Activated naive CD8-positive, alpha-beta T cell treated with anti-CD3 and anti-CD28 coated beads, Interleukin-2, amount 50 U/mL, for 24 hours (primary cell): ENCODE measurements around the gene PARP2.

Source experiments
- ATAC-seq: fragments of 150-1000 bp; cut with Tn5 transposase; one replicate; pipeline ENCODE4 v1.10.0; 2021
- DNase-seq: peaks from one replicate; pipeline ENCODE4 v3.0.0; 2021
- H3K27ac Mint-ChIP-seq: one replicate; pipeline ENCODE4 v1.8.0; 2021; ENCODE audit warnings: mild to moderate bottlenecking, mixed read lengths
- H3K27me3 Mint-ChIP-seq: one replicate; pipeline ENCODE4 v1.8.0; 2021; ENCODE audit warnings: mixed read lengths
- H3K36me3 Mint-ChIP-seq: one replicate; pipeline ENCODE4 v1.8.0; 2021; ENCODE audit warnings: low read depth, mixed read lengths
- H3K4me1 Mint-ChIP-seq: one replicate; pipeline ENCODE4 v1.8.0; 2021; ENCODE audit warnings: mixed read lengths
- H3K4me3 Mint-ChIP-seq: one replicate; pipeline ENCODE4 v1.8.0; 2021; ENCODE audit warnings: mild to moderate bottlenecking, moderate library complexity, mixed read lengths
- H3K9me3 Mint-ChIP-seq: one replicate; pipeline ENCODE4 v1.8.0; 2021; ENCODE audit warnings: mixed read lengths

Gene PARP2

DNA sequence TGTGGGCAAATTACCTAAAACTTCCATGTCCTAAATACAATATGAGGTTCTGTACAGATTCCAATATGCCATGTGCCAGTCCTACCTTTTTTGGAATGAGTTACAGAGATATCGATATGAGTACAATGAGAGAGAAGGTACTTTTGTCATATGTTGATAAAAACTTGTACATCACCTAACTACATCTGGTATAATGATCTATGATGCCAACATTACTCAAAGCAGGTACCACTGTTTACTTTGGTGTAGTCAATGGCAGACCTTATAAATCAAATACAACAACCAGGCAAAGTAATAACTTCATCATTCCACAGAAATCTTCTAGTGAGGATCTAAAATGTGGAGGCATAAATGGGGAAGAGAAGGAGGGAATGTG, 57.1 kb downstream of the PARP2 start:
- Mint-ChIP-seq H3K36me3 (peaks cover 42% of the 10 kb centered on the region), H3K27ac (peak overlapping the region; percentile 90), H3K27me3 (no peaks in the 10 kb centered on the region), H3K9me3 (no peaks in the 10 kb centered on the region), H3K4me1 (peaks cover 29% of the 10 kb centered on the region), H3K4me3 (peak overlapping the region; percentile 60)
- ATAC-seq (peak; percentile 26), DNase-seq (no peak)

DNA sequence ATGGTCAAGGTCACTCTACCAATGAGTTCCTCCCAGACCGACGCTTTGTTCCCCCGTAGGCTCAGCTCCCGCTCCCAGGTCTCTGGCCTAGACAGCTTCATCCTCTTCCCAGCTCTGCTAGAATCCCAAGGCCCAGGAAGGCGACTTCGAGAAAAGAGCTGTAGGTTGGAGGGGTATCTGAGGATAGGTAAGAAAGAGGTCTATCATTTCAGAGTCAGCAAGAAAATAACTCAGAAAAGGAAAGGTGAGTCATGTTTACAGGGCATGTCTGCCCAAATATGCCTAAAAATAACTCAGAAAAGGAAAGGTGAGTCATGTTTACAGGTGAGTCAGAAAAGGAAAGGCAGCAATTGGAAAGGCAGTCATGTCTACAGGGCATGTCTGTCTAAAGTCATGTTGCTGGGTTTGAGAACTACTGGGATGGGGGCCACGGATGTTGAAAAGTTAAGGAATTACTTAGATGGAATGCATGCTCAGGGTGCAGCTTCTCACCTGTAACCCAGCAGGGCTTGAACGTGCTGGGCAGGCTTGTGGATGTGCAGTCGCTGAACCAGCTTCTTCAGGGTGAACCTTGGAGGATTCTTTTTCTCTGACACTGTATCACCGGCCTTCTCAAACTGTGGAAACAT, 57.6 kb downstream of the PARP2 start:
- peaks cover 38% of the 10 kb centered on the region for H3K36me3 Mint-ChIP-seq
- H3K9me3 Mint-ChIP-seq: no peaks in the 10 kb centered on the region
- no peaks in the 10 kb centered on the region for H3K27me3 Mint-ChIP-seq
- H3K4me3 Mint-ChIP-seq: peak overlapping the region; percentile 60
- H3K4me1 Mint-ChIP-seq: peaks cover 33% of the 10 kb centered on the region
- no peak for DNase-seq
- ATAC-seq: peak; percentile 90
- peak overlapping the region; percentile 90 for H3K27ac Mint-ChIP-seq

DNA sequence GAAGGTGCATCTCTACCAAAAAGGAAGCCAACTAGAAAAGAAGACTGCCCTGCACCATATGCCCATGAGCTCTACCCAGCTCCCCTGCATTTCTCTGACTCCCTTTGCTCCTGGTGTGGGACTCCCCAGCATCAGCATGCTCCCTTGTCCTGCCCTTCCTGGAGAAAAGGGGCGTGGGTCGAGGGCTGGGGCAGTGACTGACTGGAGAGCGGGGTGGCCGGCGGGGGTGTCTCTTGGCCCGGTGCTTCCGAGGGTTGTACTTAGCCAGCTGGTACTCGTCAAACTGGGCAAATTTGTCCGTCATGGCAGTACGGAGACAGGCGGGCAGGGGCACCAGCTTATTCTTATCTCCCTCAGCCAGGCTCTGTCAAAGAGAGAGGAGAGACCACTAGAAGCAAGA, 60.1 kb downstream of the PARP2 start:
- ATAC-seq (no peak), DNase-seq (no peak)
- Mint-ChIP-seq H3K4me3 (no peak overlapping the region), H3K36me3 (peaks cover 49% of the 10 kb centered on the region), H3K4me1 (peaks cover 40% of the 10 kb centered on the region), H3K27ac (no peak overlapping the region), H3K27me3 (no peaks in the 10 kb centered on the region), H3K9me3 (no peaks in the 10 kb centered on the region)
